Breast epithelium (tissue), 4 donors: ENCODE measurements around the gene KCNIP4. TPM values are rescaled to one million over a fixed set of nuclear protein-coding genes. Genes with fewer than 3 reads are reported as not detected.

Experiments
- DNase-seq, 2 donors: peaks; one replicate each; pipeline ENCODE4 v3.0.0-alpha.2; 2019; ENCODE audit warnings: low spot score in 2 of 2
- H3K27ac ChIP-seq, 2 donors: fragments of 200-600 bp; sonication (generic) in 1 of 2; one replicate each; pipeline ENCODE4 v1.5.1; 2016 to 2019; ENCODE audit warnings: mild to moderate bottlenecking in 1 of 2
- H3K27me3 ChIP-seq, 2 donors: fragments of 200-600 bp; sonication (generic) in 1 of 2; one replicate each; pipeline versions ENCODE4 v1.5.1 to v1.6.0; 2017 to 2019; ENCODE audit warnings: control low read depth in 1 of 2, mild to moderate bottlenecking in 1 of 2
- H3K36me3 ChIP-seq: fragments of 200-600 bp; one replicate; pipeline ENCODE4 v1.5.1; 2019
- H3K4me1 ChIP-seq, 2 donors: fragments of 200-600 bp; sonication (generic); one replicate each; pipeline ENCODE4 v1.5.1; 2016 to 2019; ENCODE audit warnings: control low read depth in 1 of 2
- H3K4me3 ChIP-seq, 3 donors: fragments of 200-600 bp; sonication (generic); 1 replicate in 2 of 3; 2 replicates in 1 of 3; pipeline ENCODE4 v1.5.1; 2016 to 2019; ENCODE audit warnings: mild to moderate bottlenecking in 3 of 3, moderate library complexity in 2 of 3
- H3K9me3 ChIP-seq, 2 donors: fragments of 200-600 bp; sonication (generic) in 1 of 2; one replicate each; pipeline ENCODE4 v1.5.1; 2016 to 2019; ENCODE audit warnings: control low read depth in 1 of 2
- POLR2A ChIP-seq: fragments of 450-650 bp; IDR thresholded peaks from one replicate; pipeline ENCODE4 v1.6.1; 2016; ENCODE audit warnings: antibody characterized with exemption, mild to moderate bottlenecking, moderate library complexity
- POLR2AphosphoS5 ChIP-seq, 3 donors: sonication (generic); formaldehyde crosslinking; IDR thresholded peaks; one replicate each; pipeline ENCODE4 v1.6.1; 2017; ENCODE audit warnings: antibody characterized with exemption in 3 of 3
- intact Hi-C: fragments of 100-400 bp; cut with DNase I; formaldehyde crosslinking; loops from one replicate; pipeline ENCODE4 v1.15.1; 2023; ENCODE audit warnings: low total_unique reads
- total RNA-seq, 3 donors: library from RNA; depleted of rRNA; stranded (reverse); fragments of >200 nt; gene quantifications; one replicate each; pipeline ENCODE4 v1.1.0, GENCODE V29; 2016
- TF ChIP-seq, protein P1 (sequence below), 3 donors: fragments of 450-650 bp; IDR thresholded peaks; one replicate each; pipeline ENCODE4 v1.5.1; 2016 to 2017; ENCODE audit warnings: antibody characterized with exemption in 3 of 3, mild to moderate bottlenecking in 3 of 3, moderate library complexity in 3 of 3

KCNIP4 gene
- total RNA-seq, 3 donors from 2014 or later, result 0.44 to 0.66 TPM; not detected in 1

DNA sequence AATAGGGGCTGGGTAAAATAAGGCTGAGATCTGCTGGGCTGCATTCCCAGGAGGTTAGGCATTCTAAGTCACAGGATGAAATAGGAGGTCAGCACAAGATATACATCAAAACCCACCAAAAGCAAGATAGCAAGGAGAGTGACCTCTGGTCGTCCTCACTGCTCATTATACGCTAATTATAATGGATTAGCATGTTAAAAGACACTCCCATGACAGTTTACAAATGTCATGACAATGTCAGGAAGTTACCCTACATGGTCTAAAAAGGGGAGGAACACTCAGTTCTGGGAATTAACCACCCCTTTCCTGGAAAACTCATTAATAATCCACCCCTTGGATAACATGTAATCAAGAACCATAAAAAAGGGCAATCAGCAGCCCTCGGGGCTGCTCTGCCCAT, 403.6 kb downstream of the KCNIP4 start:
- H3K36me3 ChIP-seq, result no peaks in the 10 kb centered on the region
- H3K4me1 ChIP-seq, result no peaks in the 10 kb centered on the region
- H3K9me3 ChIP-seq, result peaks cover 0 to 7% of the 10 kb centered on the region in 2 donors
- no peak for DNase-seq
- TF ChIP-seq POLR2A (no peak), POLR2AphosphoS5 (IDR thresholded peaks at IDR 0.05) (no peak)
- TF ChIP-seq, protein P1, sequence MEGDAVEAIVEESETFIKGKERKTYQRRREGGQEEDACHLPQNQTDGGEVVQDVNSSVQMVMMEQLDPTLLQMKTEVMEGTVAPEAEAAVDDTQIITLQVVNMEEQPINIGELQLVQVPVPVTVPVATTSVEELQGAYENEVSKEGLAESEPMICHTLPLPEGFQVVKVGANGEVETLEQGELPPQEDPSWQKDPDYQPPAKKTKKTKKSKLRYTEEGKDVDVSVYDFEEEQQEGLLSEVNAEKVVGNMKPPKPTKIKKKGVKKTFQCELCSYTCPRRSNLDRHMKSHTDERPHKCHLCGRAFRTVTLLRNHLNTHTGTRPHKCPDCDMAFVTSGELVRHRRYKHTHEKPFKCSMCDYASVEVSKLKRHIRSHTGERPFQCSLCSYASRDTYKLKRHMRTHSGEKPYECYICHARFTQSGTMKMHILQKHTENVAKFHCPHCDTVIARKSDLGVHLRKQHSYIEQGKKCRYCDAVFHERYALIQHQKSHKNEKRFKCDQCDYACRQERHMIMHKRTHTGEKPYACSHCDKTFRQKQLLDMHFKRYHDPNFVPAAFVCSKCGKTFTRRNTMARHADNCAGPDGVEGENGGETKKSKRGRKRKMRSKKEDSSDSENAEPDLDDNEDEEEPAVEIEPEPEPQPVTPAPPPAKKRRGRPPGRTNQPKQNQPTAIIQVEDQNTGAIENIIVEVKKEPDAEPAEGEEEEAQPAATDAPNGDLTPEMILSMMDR (IDR thresholded peaks at IDR 0.05), result no peak
- intact Hi-C loops, result no loop called here
- no peak overlapping the region for H3K4me3 ChIP-seq
- no peaks in the 10 kb centered on the region for H3K27me3 ChIP-seq
- no peak overlapping the region for H3K27ac ChIP-seq

DNA sequence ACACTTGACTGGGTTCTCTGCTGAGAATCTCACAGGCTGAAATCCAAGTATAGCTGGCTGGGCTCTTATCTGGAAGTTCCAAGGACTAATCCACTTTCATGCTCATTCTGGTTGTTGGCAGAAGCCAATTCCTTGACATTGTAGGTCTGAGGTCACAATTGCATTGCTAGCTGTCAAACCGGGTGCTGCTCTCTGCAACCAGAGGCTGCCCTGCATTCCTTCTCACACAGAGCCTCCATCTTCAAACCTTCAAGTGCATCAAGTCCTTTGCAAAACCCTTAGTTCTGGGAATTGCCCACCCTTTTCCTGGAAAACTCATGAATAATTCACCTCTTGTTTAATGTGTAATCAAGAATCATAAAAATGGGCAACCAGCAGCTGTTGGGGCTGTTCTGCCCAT, 404.2 kb downstream of the KCNIP4 start:
- H3K36me3 ChIP-seq, result no peaks in the 10 kb centered on the region
- peaks cover 0 to 7% of the 10 kb centered on the region in 2 donors for H3K9me3 ChIP-seq
- no peaks in the 10 kb centered on the region for H3K4me1 ChIP-seq
- intact Hi-C loops, result no loop called here
- no peak overlapping the region for H3K4me3 ChIP-seq
- no peak overlapping the region for H3K27ac ChIP-seq
- DNase-seq, result no peak
- TF ChIP-seq, protein P1 (IDR thresholded peaks at IDR 0.05), result no peak
- TF ChIP-seq POLR2AphosphoS5 (IDR thresholded peaks at IDR 0.05) (no peak), POLR2A (no peak)
- no peaks in the 10 kb centered on the region for H3K27me3 ChIP-seq

DNA sequence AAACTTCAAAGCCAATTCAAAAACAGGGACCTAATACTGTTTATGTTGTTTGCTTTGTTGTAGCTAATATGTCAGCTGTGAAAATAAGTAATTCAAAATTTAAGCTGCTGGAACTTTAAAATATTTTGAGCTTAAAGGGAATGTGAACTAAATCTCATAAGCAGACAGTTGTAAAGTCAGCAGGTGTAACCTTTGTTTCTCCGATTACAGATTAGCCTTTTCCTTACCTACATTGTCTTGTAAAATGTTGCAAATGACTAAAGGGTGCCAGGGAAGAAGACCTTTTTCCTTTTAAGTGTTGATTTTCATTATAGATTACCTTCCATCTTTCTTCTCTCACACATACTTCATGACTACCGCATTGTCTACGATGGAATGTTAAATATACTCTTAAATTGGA, 405.1 kb downstream of the KCNIP4 start:
- H3K27ac ChIP-seq, result no peak overlapping the region
- intact Hi-C loops, result no loop called here
- no peaks in the 10 kb centered on the region for H3K4me1 ChIP-seq
- peaks cover 0 to 7% of the 10 kb centered on the region in 2 donors for H3K9me3 ChIP-seq
- no peak for DNase-seq
- H3K4me3 ChIP-seq, result no peak overlapping the region
- no peaks in the 10 kb centered on the region for H3K36me3 ChIP-seq
- TF ChIP-seq POLR2A, result no peak
- no peaks in the 10 kb centered on the region for H3K27me3 ChIP-seq

DNA sequence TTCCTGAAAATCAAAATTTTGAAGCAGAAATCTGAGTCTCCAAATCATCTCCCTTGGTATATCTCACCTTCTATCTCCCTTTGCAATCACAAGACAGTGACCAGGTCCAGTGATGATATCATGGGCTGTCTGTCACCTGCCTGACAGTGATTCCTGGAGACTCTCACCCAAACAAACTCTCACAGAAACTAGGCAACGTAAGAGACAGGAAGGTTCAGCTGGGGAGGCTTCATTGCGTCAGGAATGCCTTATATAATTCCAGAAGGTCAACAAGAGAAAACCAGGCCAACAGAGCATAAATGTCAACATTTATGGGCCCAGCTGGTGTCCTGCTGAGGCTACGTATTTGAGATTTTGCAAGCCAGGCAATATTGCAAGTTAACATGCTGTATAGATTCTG, 412.7 kb downstream of the KCNIP4 start:
- H3K4me1 ChIP-seq, result no peaks in the 10 kb centered on the region
- no peaks in the 10 kb centered on the region for H3K27me3 ChIP-seq
- no peak for DNase-seq
- intact Hi-C loops, result no loop called here
- H3K9me3 ChIP-seq, result no peaks in the 10 kb centered on the region
- TF ChIP-seq POLR2AphosphoS5 (IDR thresholded peaks at IDR 0.05) (no peak), POLR2A (no peak)
- no peak overlapping the region for H3K4me3 ChIP-seq
- H3K36me3 ChIP-seq, result no peaks in the 10 kb centered on the region
- no peak overlapping the region for H3K27ac ChIP-seq

DNA sequence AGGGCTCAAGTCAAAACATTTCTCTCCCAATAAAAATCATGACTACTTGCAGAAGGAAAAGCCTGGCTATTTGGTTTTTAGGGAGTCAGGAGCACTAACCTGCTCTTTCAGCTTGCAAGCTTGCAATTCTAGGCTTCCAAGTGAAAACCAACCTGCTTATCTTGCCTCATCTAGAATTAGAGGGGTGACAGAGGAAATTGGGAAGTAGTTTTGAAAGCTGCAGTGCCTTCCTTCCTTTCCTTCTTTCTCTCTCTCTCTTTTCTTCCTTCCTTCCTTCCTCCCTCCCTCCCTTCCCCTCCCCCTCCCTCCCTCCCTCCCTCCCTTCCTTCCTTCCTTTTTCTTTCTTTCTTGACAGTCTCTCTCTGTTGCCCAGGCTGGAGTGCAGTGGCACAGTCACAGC, 417.5 kb downstream of the KCNIP4 start:
- Histone ChIP-seq H3K27me3 (no peaks in the 10 kb centered on the region), H3K4me3 (no peak overlapping the region), H3K36me3 (no peaks in the 10 kb centered on the region), H3K9me3 (no peaks in the 10 kb centered on the region), H3K4me1 (no peaks in the 10 kb centered on the region), H3K27ac (no peak overlapping the region)
- intact Hi-C loops, result no loop called here
- no peak for DNase-seq
- TF ChIP-seq POLR2A (no peak), POLR2AphosphoS5 (IDR thresholded peaks at IDR 0.05) (no peak)
- TF ChIP-seq, protein P1 (IDR thresholded peaks at IDR 0.05), result no peak

DNA sequence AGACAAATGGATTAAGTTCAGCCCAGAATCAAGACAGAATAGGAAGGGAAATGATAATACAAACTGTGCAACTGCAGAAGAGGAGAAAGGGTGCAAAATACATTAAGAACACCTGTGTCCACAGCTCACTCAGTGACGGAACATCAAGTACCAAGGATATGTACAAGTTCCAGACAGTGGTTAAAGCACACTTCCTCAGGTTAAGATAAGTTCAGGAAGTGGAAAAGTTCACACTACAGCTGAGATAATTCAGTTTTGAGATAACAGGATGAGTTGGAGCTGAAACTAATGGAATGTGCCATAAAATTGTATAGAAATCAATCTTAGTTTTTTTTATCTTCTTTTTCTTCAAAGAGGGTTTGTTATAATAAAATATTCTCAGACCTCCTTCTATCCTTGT, 419.4 kb downstream of the KCNIP4 start:
- no peak for DNase-seq
- no peak for TF ChIP-seq POLR2A
- TF ChIP-seq, protein P1 (IDR thresholded peaks at IDR 0.05), result no peak
- no peak for TF ChIP-seq POLR2AphosphoS5 (IDR thresholded peaks at IDR 0.05)
- intact Hi-C loops, result no loop called here
- Histone ChIP-seq H3K4me1 (no peaks in the 10 kb centered on the region), H3K9me3 (no peaks in the 10 kb centered on the region), H3K36me3 (no peaks in the 10 kb centered on the region), H3K27ac (no peak overlapping the region), H3K27me3 (no peaks in the 10 kb centered on the region), H3K4me3 (no peak overlapping the region)
